Lower lobe of right lung (tissue), 2 donors: ENCODE measurements around the gene ZEB2. TPM values are rescaled to one million over a fixed set of nuclear protein-coding genes. Genes with fewer than 3 reads are reported as not detected.

Source experiments
- ATAC-seq, 2 donors: fragments of 200-7000 bp; cut with Tn5 transposase; one replicate each; pipeline ENCODE4 v1.9.1; 2020 to 2022; ENCODE audit warnings: mild to moderate bottlenecking in 2 of 2, moderate library complexity in 2 of 2
- DNase-seq: peaks from one replicate; pipeline ENCODE4 v3.0.0-alpha.2; 2020
- H3K27ac ChIP-seq: fragments of 200-600 bp; one replicate; pipeline ENCODE4 v1.8.0; 2022
- H3K27me3 ChIP-seq: fragments of 200-600 bp; one replicate; pipeline ENCODE4 v1.8.0; 2022; ENCODE audit warnings: low read depth
- H3K36me3 ChIP-seq: fragments of 200-600 bp; one replicate; pipeline ENCODE4 v1.8.0; 2022; ENCODE audit warnings: mild to moderate bottlenecking
- H3K4me1 ChIP-seq: fragments of 200-600 bp; one replicate; pipeline ENCODE4 v1.8.0; 2022
- H3K4me3 ChIP-seq: fragments of 200-600 bp; one replicate; pipeline ENCODE4 v1.8.0; 2022; ENCODE audit warnings: mild to moderate bottlenecking
- H3K9me3 ChIP-seq: fragments of 200-600 bp; one replicate; pipeline ENCODE4 v1.8.0; 2022
- CTCF ChIP-seq: fragments of 200-600 bp; IDR thresholded peaks from one replicate; pipeline ENCODE4 v1.8.0; 2022; ENCODE audit warnings: antibody characterized with exemption, mild to moderate bottlenecking
- intact Hi-C: fragments of 100-400 bp; cut with DNase I; formaldehyde crosslinking; loops from one replicate; pipeline ENCODE4 v1.11.0; 2022
- total RNA-seq: library from RNA; stranded (reverse); fragmentation: NEBNext Ultra II Directional; extraction: Animal tissue kit (Norgen Biotek cat#: 25700); gene quantifications from one replicate; pipeline ENCODE4 v1.2.1, GENCODE V29; 2021
- donor health status: DM: no; HTN: yes; CAD: no; lungs with severe emphysema.

The ZEB2 gene
- total RNA-seq, 1 donor from 2014 or later: 220 TPM

- ATAC-seq: peak in 1 of 2 donors; percentile 21
- H3K27me3 ChIP-seq: no peaks in the 10 kb centered on the region
- intact Hi-C loops: no loop called here
- peaks cover 53% of the 10 kb centered on the region for H3K4me1 ChIP-seq
- H3K27ac ChIP-seq: no peak overlapping the region
- H3K4me3 ChIP-seq: no peak overlapping the region
- TF ChIP-seq CTCF: no peak
- H3K9me3 ChIP-seq: no peaks in the 10 kb centered on the region
- DNase-seq: no peak
- H3K36me3 ChIP-seq: no peaks in the 10 kb centered on the region
Observed at GRCh38 chr2:144434425-144435222, 85.3 kb downstream of the ZEB2 start.

- ATAC-seq (no peak), DNase-seq (no peak)
- Histone ChIP-seq H3K4me1 (peaks cover 59% of the 10 kb centered on the region), H3K9me3 (no peaks in the 10 kb centered on the region), H3K27me3 (no peaks in the 10 kb centered on the region), H3K27ac (no peak overlapping the region), H3K4me3 (no peak overlapping the region), H3K36me3 (peaks cover 9% of the 10 kb centered on the region)
- TF ChIP-seq CTCF: no peak
- intact Hi-C loops: no loop called here
Observed at GRCh38 chr2:144432921-144433320, 87.0 kb downstream of the ZEB2 start.

DNA sequence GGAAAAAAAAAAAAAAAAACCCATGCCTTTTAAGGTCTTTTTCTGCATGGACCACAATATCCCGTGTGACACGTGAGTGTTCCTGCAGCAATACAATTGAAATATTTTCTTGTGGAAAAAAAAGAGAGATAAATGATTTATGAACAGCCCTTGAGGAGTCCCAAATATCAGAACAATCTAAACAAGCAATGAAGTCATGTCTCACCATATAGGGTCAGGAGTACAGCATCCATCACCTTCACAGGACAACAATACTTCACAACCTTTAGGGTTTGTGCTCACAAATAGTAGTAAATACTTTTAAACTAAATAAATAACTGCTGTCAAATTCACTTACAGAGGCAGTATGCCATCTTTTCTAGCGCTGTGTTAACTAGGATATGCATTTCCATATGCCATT is 87.9 kb downstream of the ZEB2 start:
- Histone ChIP-seq H3K27ac (peak overlapping the region; percentile 8), H3K4me3 (no peak overlapping the region), H3K4me1 (peaks cover 60% of the 10 kb centered on the region), H3K9me3 (no peaks in the 10 kb centered on the region), H3K27me3 (no peaks in the 10 kb centered on the region), H3K36me3 (peaks cover 9% of the 10 kb centered on the region)
- intact Hi-C loops: no loop called here
- no peak for DNase-seq
- TF ChIP-seq CTCF: no peak
- no peak for ATAC-seq

GRCh38 chr2:144431392-144431783 is 88.5 kb downstream of the ZEB2 start:
- no peak for TF ChIP-seq CTCF
- DNase-seq: no peak
- intact Hi-C loops: no loop called here
- Histone ChIP-seq H3K36me3 (peaks cover 9% of the 10 kb centered on the region), H3K9me3 (no peaks in the 10 kb centered on the region), H3K4me3 (peak overlapping the region; percentile 26), H3K4me1 (peaks cover 61% of the 10 kb centered on the region), H3K27ac (peak overlapping the region; percentile 14), H3K27me3 (no peaks in the 10 kb centered on the region)
- ATAC-seq: no peak

DNA sequence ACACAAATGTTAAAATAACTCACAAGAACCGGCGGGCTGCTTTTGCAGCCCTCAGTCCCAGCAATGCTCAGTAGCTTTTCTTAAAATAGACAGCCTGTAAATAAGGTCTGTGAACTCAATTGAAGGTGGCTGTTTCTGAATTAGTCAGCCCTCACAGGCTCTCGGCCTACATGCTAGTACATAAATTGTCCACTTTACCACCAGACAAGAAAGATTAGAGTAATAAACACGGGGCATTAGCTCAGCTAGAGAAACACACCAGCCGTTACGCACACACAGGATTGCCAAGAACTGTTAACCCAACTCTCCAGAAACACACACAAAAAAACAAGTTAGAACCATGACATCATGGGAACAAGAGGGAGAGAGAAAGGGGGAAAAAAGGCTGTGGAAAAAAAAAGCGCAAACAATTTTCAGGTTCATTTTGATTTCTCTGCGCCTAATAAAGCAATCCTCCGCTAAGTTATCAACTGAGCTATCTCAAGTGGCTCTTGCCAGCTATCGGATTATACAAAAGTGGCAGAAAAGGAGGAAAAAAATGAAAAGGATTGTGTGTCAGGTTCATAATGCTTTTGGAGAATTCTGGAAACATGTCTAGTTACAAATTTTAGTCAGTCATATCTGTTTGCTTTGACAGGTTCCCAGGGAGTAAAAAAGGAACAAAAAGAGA is 89.1 kb downstream of the ZEB2 start:
- Histone ChIP-seq H3K27ac (peak overlapping the region; percentile 14), H3K36me3 (peaks cover 9% of the 10 kb centered on the region), H3K27me3 (no peaks in the 10 kb centered on the region), H3K4me1 (peaks cover 63% of the 10 kb centered on the region), H3K4me3 (peak overlapping the region; percentile 26), H3K9me3 (no peaks in the 10 kb centered on the region)
- ATAC-seq: peak in 1 of 2 donors; percentile 38
- intact Hi-C loops: no loop called here
- DNase-seq: no peak
- TF ChIP-seq CTCF: no peak
